Measurements from ENCODE around the gene RELA.
"Not testable (repeated sequence)": the region's sequence is repeated elsewhere in the genome, so short reads cannot be mapped to it uniquely, and the experiment has no call there.

The RELA gene

DNA sequence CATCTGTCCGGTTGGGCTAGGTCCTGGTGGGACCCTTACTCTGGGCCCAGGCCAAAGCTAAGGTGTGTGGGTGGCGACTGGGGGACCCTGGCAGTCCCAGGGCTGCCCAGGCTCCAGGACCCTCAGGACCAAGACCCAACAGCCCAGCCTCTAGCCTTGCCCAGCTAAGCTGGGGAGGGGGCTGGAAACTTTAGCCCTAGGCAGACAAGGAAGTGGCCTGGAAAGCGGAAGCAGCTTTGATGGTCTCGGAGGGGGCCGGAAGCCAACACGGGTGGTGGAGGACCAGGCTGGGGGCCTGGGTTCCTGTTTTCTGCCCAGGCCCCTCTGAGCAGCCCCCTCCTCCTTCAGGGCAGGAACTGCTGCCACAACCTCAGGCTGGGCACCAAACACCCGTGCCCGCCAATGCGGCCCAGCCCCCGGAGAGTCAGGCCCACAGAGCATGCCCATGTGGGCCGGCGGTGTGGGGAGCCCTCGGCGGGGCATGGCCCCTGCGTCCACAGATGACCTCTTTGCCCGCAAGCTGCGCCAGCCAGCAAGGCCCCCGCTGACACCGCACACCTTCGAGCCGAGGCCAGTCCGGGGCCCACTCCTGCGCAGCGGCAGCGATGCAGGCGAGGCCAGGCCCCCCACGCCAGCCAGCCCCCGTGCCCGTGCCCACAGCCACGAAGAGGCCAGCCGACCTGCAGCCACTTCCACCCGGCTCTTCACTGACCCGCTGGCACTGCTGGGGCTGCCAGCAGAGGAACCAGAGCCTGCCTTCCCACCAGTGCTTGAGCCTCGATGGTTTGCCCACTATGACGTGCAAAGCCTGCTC lies 22.0 kb downstream of the RELA start:
- H3K4me3 ChIP-seq (ENCODE audit: low read length) = peak overlapping the region; percentile 9
- H3K27ac ChIP-seq (ENCODE audit: low read depth, low read length) = peak overlapping the region; percentile 66
- peaks cover 9% of the 10 kb centered on the region for H3K4me1 ChIP-seq (ENCODE audit: control insufficient read depth, insufficient read depth, low read length)
- H3K9ac ChIP-seq (ENCODE audit: low read length) = no peak overlapping the region
- no peaks in the 10 kb centered on the region for H3K27me3 ChIP-seq (ENCODE audit: control insufficient read depth, insufficient read depth, low read length)
- peaks cover 14% of the 10 kb centered on the region for H3K36me3 ChIP-seq (ENCODE audit: control insufficient read depth, insufficient read depth, low read length)

DNA sequence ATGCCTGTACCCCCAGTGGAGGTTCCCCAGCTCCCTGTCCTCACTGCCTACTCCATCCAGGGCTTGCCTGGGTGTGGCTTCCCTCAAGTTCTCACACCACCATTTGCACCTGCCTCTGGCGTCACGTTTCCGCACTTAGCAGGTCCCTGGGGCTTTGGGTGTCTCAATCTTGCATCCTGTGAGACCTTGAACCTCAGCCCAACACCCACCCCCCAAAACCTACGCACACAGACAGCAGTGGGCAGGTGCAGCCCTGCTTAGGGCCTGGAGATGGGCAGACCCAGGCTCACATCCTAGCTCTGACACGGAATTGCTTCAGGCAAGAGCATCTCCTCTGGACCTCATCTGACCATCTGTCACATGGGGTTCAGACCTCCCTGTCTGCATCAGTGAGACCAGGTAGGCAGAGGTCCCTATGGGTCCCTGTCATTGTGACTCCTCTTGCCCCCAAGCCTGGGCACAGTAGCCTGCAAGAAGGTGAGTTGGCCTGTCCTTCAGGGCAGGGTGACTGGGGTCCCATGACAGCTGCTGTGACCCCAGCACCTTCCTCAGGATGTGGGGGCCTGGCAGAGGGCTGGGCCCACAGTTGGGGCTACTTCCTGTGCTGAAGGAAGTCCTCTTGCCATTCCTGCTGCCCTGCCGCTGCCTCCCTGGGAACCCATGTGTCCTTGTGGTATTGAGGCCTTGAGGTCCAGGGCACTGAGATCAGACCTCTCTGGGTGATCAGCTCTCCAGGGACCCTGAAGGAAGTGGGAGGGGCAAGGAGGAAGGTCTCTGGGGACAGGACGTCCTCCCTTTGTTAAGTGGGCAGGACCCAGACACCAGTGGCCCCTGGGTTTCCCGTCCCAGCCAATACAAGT lies 22.9 kb downstream of the RELA start:
- Histone ChIP-seq H3K4me1 (ENCODE audit: control insufficient read depth, insufficient read depth, low read length) (peaks cover 9% of the 10 kb centered on the region), H3K4me3 (ENCODE audit: low read length) (peak overlapping the region; percentile 9)

DNA sequence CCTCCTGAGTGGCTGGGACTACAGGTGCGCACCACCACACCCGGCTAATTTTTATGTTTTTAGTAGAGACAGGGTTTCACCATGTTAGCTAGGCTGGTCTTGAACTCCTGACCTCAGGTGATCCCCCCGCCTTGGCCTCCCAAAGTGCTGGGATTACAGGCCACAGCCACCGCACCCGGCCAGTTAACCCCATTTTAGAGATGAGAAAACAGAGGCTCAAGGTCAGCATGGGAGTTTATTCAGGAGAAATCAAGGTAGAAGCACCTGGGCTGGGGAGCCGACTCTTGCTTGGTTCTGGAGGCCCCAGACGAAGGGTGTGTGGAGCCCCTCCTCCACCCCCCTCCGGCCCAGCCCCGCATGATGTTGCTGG lies 23.5 kb downstream of the RELA start:
- not testable (repeated sequence) for H3K9ac ChIP-seq (ENCODE audit: low read length); H3K4me1 ChIP-seq (ENCODE audit: control insufficient read depth, insufficient read depth, low read length); H3K27me3 ChIP-seq (ENCODE audit: control insufficient read depth, insufficient read depth, low read length)
- Histone ChIP-seq H3K27ac (ENCODE audit: low read depth, low read length) (peak overlapping the region; percentile 8), H3K4me3 (ENCODE audit: low read length) (peak overlapping the region; percentile 93), H3K36me3 (ENCODE audit: control insufficient read depth, insufficient read depth, low read length) (peaks cover 25% of the 10 kb centered on the region)

More for the DNA sequence above, 22.9 kb downstream of the RELA start:
- Histone ChIP-seq H3K9ac (ENCODE audit: low read length) (no peak overlapping the region), H3K27me3 (ENCODE audit: control insufficient read depth, insufficient read depth, low read length) (no peaks in the 10 kb centered on the region), H3K36me3 (ENCODE audit: control insufficient read depth, insufficient read depth, low read length) (peaks cover 19% of the 10 kb centered on the region), H3K27ac (ENCODE audit: low read depth, low read length) (peak overlapping the region; percentile 66)

DNA sequence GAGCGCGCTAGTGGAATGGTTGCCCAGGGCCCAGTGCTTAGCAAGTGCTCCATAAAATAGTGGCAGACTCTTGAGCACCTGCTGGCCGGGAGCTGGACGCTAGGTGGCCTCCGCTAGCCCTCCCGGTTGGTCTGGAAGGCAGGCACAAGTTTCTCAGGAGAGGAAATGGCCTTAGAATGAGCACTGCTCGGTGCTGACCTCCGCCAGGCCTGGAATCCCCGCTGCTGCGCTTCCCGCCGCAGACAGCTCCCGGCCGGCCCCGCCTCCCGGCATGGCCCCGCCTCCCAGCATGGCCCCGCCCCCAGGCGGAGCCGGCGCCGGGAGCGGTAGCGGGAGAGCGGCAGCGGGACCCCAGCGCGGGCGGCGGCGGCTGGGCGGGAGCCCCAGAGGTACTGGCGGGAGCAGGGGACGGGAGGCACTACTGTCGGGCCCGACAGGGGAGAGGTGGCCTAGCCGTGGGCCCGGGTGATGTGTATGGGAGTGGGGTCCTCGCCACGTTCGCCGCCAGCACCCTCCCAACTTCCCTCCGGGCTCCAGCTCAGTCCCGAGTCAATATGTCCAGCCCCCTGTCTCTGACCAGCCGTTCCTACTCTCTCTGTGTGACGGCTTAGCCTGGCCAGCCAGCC lies 24.8 kb downstream of the RELA start, which contains the start of gene SIPA1:
Gene SIPA1, plus strand, starts transcription at position 308 of the 626 bp plus-strand sequence. CDS start 2,821 bp downstream, outside the sequence.
- H3K27ac ChIP-seq (ENCODE audit: low read depth, low read length) = peak within 1 kb of the TSS; percentile 84
- peak within 1 kb of the TSS; percentile 93 for H3K4me3 ChIP-seq (ENCODE audit: low read length)
- H3K27me3 ChIP-seq (ENCODE audit: control insufficient read depth, insufficient read depth, low read length) = no peaks in the 10 kb centered on the region
- H3K4me1 ChIP-seq (ENCODE audit: control insufficient read depth, insufficient read depth, low read length) = peaks cover 9% of the 10 kb centered on the region
- peaks cover 31% of the 10 kb centered on the region for H3K36me3 ChIP-seq (ENCODE audit: control insufficient read depth, insufficient read depth, low read length)
- H3K9ac ChIP-seq (ENCODE audit: low read length) = peak within 1 kb of the TSS; percentile 88

DNA sequence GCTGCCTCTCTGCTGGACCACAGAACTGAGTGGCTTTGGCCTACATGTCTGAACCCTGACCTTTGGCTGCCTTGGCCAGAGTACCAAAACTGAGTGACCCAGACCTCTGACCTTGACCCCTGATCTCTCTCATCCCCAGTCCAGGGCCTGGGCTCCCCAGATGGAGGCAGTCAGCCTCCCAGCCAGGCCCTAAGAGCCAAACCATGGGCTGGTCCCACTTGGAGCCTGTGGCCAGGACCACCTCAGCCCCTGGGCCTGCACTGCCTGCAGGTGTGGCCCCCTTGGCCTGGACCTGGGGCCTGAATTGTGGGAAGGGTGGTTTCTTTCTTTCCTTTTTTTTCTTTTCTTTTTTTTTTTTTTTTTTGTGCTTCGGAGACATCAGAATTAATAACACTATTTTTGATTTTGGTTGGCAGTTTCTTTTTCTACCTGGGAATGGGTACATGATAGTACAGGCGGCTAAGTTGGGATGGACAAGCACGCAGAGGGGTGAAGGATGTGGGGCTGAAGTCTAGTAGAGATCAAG lies 25.6 kb downstream of the RELA start:
- Histone ChIP-seq H3K9ac (ENCODE audit: low read length) (no peak overlapping the region), H3K36me3 (ENCODE audit: control insufficient read depth, insufficient read depth, low read length) (peaks cover 31% of the 10 kb centered on the region), H3K27me3 (ENCODE audit: control insufficient read depth, insufficient read depth, low read length) (no peaks in the 10 kb centered on the region), H3K27ac (ENCODE audit: low read depth, low read length) (peak overlapping the region; percentile 47), H3K4me3 (ENCODE audit: low read length) (no peak overlapping the region), H3K4me1 (ENCODE audit: control insufficient read depth, insufficient read depth, low read length) (peaks cover 9% of the 10 kb centered on the region)

DNA sequence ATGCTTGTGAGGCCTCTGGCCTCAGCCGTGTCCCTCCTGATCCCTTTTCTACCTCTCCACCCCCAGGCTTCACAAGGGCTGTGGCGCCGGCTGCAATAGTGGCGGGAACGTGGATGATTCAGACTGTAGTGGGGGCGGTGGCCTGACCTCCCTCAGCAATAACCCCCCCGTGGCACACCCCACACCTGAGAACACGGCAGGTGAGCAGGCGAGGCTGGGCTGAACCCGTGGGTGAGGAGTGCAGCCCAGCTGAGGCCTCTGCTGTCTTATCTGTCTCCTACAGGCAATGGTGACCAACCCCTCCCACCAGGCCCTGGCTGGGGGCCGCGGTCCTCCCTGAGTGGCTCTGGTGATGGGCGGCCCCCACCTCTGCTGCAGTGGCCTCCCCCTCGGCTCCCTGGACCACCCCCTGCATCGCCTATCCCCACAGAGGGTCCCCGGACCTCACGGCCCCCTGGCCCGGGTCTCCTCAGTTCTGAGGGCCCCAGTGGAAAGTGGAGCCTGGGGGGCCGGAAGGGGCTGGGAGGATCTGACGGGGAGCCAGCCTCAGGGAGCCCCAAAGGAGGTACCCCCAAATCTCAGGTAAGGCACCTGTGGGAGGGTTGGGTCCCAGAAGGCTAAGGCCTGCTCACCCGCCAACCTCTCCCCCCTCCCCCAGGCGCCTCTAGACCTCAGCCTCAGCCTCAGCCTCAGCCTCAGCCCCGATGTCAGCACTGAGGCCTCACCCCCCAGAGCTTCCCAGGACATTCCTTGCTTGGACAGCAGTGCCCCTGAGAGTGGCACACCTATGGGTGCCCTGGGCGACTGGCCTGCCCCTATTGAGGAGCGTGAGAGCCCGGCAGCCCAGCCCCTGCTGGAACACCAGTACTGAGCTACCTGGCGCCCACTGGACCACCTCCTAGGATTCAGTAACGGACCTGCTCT lies 26.3 kb downstream of the RELA start:
- Histone ChIP-seq H3K9ac (ENCODE audit: low read length) (no peak overlapping the region), H3K4me3 (ENCODE audit: low read length) (no peak overlapping the region), H3K36me3 (ENCODE audit: control insufficient read depth, insufficient read depth, low read length) (peaks cover 31% of the 10 kb centered on the region), H3K27me3 (ENCODE audit: control insufficient read depth, insufficient read depth, low read length) (no peaks in the 10 kb centered on the region), H3K27ac (ENCODE audit: low read depth, low read length) (no peak overlapping the region), H3K4me1 (ENCODE audit: control insufficient read depth, insufficient read depth, low read length) (peaks cover 9% of the 10 kb centered on the region)

DNA sequence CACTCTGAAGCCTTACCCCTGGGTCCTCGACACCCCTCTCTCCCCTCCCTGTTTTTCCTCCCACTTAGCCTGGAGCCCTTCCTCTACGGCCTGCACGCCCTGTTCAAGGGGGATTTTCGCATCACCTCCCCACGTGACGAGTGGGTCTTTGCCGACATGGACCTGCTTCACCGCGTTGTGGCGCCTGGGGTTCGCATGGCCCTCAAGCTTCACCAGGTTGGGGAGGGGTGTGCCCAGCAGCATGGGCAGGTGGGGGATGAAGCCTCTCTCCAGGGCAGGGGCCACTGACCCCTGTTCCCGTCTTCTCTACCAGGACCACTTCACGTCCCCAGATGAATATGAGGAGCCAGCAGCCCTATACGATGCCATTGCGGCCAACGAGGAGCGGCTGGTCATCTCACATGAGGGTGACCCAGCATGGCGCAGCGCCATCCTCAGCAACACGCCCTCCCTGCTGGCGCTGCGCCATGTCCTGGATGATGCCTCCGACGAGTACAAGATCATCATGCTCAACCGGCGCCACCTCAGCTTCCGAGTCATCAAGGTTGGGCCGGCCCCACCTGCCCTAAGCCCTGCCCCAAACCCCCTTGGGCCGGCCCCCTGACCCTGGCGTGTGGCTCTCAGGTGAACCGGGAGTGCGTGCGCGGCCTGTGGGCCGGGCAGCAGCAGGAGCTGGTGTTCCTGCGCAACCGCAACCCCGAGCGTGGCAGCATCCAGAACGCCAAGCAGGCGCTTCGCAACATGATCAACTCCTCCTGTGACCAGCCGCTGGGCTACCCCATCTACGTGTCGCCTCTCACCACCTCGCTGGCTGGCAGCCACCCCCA lies 27.6 kb downstream of the RELA start:
- Histone ChIP-seq H3K4me3 (ENCODE audit: low read length) (no peak overlapping the region), H3K27ac (ENCODE audit: low read depth, low read length) (no peak overlapping the region), H3K4me1 (ENCODE audit: control insufficient read depth, insufficient read depth, low read length) (peaks cover 9% of the 10 kb centered on the region), H3K9ac (ENCODE audit: low read length) (no peak overlapping the region), H3K36me3 (ENCODE audit: control insufficient read depth, insufficient read depth, low read length) (peaks cover 33% of the 10 kb centered on the region), H3K27me3 (ENCODE audit: control insufficient read depth, insufficient read depth, low read length) (no peaks in the 10 kb centered on the region)

DNA sequence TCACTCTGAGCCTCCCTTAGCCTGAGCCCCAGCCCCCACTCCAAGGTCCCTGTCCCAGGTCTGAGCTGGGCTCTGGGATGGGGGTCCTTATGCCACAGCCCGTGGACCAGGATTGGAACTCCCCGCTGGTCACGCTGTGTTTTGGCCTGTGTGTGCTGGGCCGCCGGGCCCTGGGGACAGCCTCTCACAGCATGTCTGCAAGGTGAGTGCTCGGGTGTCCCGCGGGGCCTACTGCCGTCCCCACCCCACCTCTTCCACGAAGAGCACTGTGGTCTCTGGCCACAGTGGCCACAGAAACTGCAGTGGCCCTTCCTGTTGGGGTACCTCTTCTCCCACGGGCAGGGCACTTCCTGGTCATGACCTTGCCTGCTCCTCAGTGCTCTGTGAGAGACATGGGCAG lies 28.3 kb downstream of the RELA start:
- Histone ChIP-seq H3K27me3 (ENCODE audit: control insufficient read depth, insufficient read depth, low read length) (no peaks in the 10 kb centered on the region), H3K36me3 (ENCODE audit: control insufficient read depth, insufficient read depth, low read length) (peaks cover 39% of the 10 kb centered on the region)

DNA sequence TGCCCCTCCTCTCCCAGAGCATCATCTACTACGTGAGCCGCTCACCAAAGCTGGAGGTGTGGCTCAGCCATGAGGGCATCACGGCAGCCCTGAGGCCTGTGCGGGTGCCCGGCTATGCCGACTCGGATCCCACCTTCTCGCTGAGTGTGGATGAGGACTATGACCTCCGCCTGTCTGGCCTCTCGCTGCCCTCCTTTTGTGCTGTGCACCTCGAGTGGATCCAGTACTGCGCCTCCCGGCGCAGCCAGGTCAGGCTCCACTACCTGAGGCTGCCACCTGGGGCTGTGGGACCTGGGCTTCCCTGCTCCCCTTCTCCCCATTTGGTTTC lies 28.6 kb downstream of the RELA start:
- Histone ChIP-seq H3K4me3 (ENCODE audit: low read length) (no peak overlapping the region), H3K27me3 (ENCODE audit: control insufficient read depth, insufficient read depth, low read length) (no peaks in the 10 kb centered on the region), H3K9ac (ENCODE audit: low read length) (no peak overlapping the region), H3K27ac (ENCODE audit: low read depth, low read length) (no peak overlapping the region), H3K36me3 (ENCODE audit: control insufficient read depth, insufficient read depth, low read length) (peaks cover 43% of the 10 kb centered on the region), H3K4me1 (ENCODE audit: control insufficient read depth, insufficient read depth, low read length) (peaks cover 5% of the 10 kb centered on the region)

More for the DNA sequence above, 28.3 kb downstream of the RELA start:
- no peak overlapping the region for H3K27ac ChIP-seq (ENCODE audit: low read depth, low read length)
- no peak overlapping the region for H3K9ac ChIP-seq (ENCODE audit: low read length)
- H3K4me1 ChIP-seq (ENCODE audit: control insufficient read depth, insufficient read depth, low read length) = peaks cover 6% of the 10 kb centered on the region
- no peak overlapping the region for H3K4me3 ChIP-seq (ENCODE audit: low read length)

DNA sequence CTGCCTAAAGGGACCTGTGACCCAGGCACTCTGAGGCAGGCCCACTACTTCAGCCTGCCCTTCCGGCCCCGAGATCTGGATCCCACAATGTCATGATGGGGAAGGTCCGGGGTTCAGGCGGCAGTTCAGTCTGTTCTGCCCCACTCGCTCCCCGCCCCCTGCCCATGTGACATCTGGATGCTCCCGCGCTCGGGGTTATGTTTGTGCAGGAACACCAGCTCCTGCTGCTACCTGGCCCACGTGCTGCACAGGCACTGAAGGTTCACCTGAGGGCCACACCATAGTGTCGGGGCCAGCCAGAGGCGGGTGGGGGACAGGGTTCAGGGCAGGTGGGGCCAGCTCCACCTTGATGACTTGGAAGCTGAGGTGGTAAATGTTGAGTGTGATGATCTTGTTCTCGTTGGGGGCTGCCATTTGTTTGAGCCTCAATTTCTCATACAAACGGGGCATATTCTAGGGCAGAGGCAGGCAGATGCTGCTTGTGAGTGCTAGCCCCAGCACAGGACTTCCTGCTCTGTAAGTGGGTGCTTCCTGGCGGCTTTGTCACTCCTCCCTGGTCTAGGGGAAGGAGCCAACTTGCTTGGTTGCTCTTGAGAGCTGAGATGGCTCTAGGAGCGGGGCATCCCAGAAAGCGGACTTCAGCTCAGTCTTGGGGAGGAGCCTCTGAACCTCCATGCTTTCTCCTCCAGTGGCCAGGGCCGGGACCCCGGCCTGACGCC lies 29.2 kb downstream of the RELA start:
- no peak overlapping the region for H3K27ac ChIP-seq (ENCODE audit: low read depth, low read length)
- peaks cover 46% of the 10 kb centered on the region for H3K36me3 ChIP-seq (ENCODE audit: control insufficient read depth, insufficient read depth, low read length)
- H3K4me3 ChIP-seq (ENCODE audit: low read length) = no peak overlapping the region
- no peak overlapping the region for H3K9ac ChIP-seq (ENCODE audit: low read length)
- no peaks in the 10 kb centered on the region for H3K27me3 ChIP-seq (ENCODE audit: control insufficient read depth, insufficient read depth, low read length)
- peaks cover 5% of the 10 kb centered on the region for H3K4me1 ChIP-seq (ENCODE audit: control insufficient read depth, insufficient read depth, low read length)
